Breast epithelium (tissue), 3 donors: Measurements from ENCODE around the gene CA9.

Experiments used
- POLR2A ChIP-seq: fragments of 450-650 bp; IDR thresholded peaks from one replicate; pipeline ENCODE4 v1.6.1; 2016; ENCODE audit warnings: antibody characterized with exemption, mild to moderate bottlenecking, moderate library complexity
- POLR2AphosphoS5 ChIP-seq, 3 donors: sonication (generic); formaldehyde crosslinking; IDR thresholded peaks; one replicate each; pipeline ENCODE4 v1.6.1; 2017; ENCODE audit warnings: antibody characterized with exemption in 3 of 3
- TF ChIP-seq, protein P1 (sequence below), 3 donors: fragments of 450-650 bp; IDR thresholded peaks; one replicate each; pipeline ENCODE4 v1.5.1; 2016 to 2017; ENCODE audit warnings: antibody characterized with exemption in 3 of 3, mild to moderate bottlenecking in 3 of 3, moderate library complexity in 3 of 3

DNA sequence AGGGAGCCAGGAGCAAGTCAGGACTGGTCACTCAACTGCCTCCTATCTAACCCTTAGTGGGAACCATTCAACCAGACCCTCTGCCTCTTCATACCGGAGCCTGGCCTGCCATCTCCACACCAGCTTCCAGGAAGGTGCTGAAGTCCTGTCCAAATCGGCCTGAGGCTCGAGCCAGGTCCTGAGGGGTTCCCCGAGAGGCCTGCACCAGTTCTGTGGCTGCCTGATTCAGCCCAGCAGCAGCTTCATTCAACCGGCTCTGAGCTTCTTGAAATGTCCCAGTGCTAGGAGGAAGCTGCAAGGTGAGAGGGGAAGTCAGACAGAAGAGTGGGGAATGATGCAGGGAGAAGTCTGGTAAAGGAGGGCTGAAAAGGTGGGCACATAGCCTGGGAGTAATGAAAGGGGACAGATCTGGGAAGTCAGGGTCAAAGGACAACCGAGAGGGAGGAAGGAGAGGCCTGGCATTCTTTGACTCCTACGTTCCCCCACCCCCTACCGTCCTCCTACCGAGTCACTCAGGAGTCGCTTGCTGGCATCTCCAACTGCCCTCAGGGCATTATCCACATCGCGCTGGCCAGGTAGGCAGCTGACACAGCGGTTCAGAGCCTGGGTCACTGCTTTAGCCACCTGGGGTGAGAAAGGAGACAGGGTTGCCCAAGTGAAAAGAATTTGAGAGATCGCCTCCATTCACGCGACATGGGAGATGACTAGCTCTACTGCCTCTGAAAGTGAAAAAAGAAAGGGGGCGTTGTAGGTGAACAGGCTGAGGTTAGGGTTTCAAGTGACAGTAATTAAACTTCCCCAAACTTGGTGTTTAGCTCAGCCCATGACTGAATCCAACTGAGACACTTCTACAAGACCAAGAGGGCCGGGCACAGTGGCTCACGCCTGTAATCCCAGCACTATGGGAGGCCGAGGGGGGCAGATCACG lies 38.0 kb downstream of the CA9 start:
- TF ChIP-seq, protein P1, sequence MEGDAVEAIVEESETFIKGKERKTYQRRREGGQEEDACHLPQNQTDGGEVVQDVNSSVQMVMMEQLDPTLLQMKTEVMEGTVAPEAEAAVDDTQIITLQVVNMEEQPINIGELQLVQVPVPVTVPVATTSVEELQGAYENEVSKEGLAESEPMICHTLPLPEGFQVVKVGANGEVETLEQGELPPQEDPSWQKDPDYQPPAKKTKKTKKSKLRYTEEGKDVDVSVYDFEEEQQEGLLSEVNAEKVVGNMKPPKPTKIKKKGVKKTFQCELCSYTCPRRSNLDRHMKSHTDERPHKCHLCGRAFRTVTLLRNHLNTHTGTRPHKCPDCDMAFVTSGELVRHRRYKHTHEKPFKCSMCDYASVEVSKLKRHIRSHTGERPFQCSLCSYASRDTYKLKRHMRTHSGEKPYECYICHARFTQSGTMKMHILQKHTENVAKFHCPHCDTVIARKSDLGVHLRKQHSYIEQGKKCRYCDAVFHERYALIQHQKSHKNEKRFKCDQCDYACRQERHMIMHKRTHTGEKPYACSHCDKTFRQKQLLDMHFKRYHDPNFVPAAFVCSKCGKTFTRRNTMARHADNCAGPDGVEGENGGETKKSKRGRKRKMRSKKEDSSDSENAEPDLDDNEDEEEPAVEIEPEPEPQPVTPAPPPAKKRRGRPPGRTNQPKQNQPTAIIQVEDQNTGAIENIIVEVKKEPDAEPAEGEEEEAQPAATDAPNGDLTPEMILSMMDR (IDR thresholded peaks at IDR 0.05): no peak
- TF ChIP-seq POLR2A (no peak), POLR2AphosphoS5 (IDR thresholded peaks at IDR 0.05) (no peak)
